Stimulated activated CD8-positive, alpha-beta memory T cell treated with anti-CD3 and anti-CD28 coated beads, Interleukin-7, amount 100 ng/mL, for 24 hours (primary cell): ENCODE data around the gene ERCC1.

ENCODE experiments used
- DNase-seq: peaks from one replicate; pipeline ENCODE4 v3.0.0-alpha.2; 2020; ENCODE audit warnings: low read depth

Gene ERCC1

GRCh38 chr19:45364696-45365095 is 59.0 kb downstream of the ERCC1 start:
- DNase-seq: no peak

- no peak for DNase-seq
Measured at GRCh38 chr19:45363861-45364459, 59.8 kb downstream of the ERCC1 start.

GRCh38 chr19:45362291-45362690 is 61.4 kb downstream of the ERCC1 start:
- no peak for DNase-seq

- no peak for DNase-seq
Measured at GRCh38 chr19:45361608-45362007, 62.1 kb downstream of the ERCC1 start.

- no peak for DNase-seq
Measured at GRCh38 chr19:45358213-45358792, 65.4 kb downstream of the ERCC1 start.

GRCh38 chr19:45357445-45357783 is 66.3 kb downstream of the ERCC1 start:
- no peak for DNase-seq
